A549 (cell line): ENCODE results near the gene HS6ST1. TPM values are rescaled to one million over a fixed set of nuclear protein-coding genes. Genes with fewer than 3 reads are reported as not detected.

Experiments used
- ATAC-seq, 2 experiments: fragments of 200-7000 bp in 1 of 2; fragments of >200 bp in 1 of 2; cut with Nextera tagmentation in 1 of 2; cut with Tn5 transposase in 1 of 2; 3 replicates each; pipeline versions ENCODE4 v1.8.0 to v1.9.1; 2018 to 2020; ENCODE audit warnings: mild to moderate bottlenecking in 1 of 2, moderate library complexity in 1 of 2
- CTCF ChIA-PET: fragments of 300-600 bp; sonication (Branson Sonifier 250); formaldehyde crosslinking; extraction: SDS; loops from one replicate; lab custom pipeline; 2021; ENCODE audit warnings: antibody characterized with exemption, inconsistent platforms; lab: Yijun Ruan, JAX
- POLR2A ChIA-PET: fragments of 350-600 bp; formaldehyde crosslinking; extraction: SDS; loops from one replicate; lab custom pipeline; 2021; ENCODE audit warnings: antibody characterized with exemption, inconsistent platforms; lab: Yijun Ruan, JAX
- DNase-seq, 2 experiments: peaks; one replicate each; pipeline versions ENCODE4 v3.0.0 to v3.0.0-alpha.2; 2011 to 2016; ENCODE audit warnings: low read depth in 1 of 2, low spot score in 1 of 2
- FAIRE-seq: peaks from 2 replicates; lab custom pipeline; 2011; peaks lifted over from hg19 to GRCh38; lab: Jason Lieb, UNC
- H3K27ac ChIP-seq, 2 experiments: fragments of >200 bp; sonication (Bioruptor Twin); formaldehyde crosslinking; 3 replicates each; pipeline ENCODE4 v1.5.1; 2016 to 2017
- H3K4me1 ChIP-seq: fragments of >200 bp; sonication (Bioruptor Twin); formaldehyde crosslinking; 3 replicates; pipeline ENCODE4 v1.6.1; 2016
- H3K4me2 ChIP-seq: fragments of >200 bp; sonication (Bioruptor Twin); formaldehyde crosslinking; 3 replicates; pipeline ENCODE4 v1.6.1; 2016
- H3K4me3 ChIP-seq: fragments of >200 bp; sonication (Bioruptor Twin); formaldehyde crosslinking; 3 replicates; pipeline ENCODE4 v1.5.1; 2016
- H3K9me3 ChIP-seq: fragments of >200 bp; sonication (Bioruptor Twin); formaldehyde crosslinking; 3 replicates; pipeline ENCODE4 v1.6.1; 2016
- ATOH8 ChIP-seq: fragments of 250-450 bp; sonication (Bioruptor Pico); IDR thresholded peaks from 2 replicates; pipeline ENCODE4 v1.5.0; 2020; ENCODE audit warnings: low read depth, mild to moderate bottlenecking, moderate library complexity
- CBX8 ChIP-seq: fragments of 200-600 bp; sonication (generic); IDR thresholded peaks from 2 replicates; pipeline ENCODE4 v1.6.1; 2016
- CHD4 ChIP-seq: fragments of 200-600 bp; sonication (generic); IDR thresholded peaks from 2 replicates; pipeline ENCODE4 v1.6.1; 2016; ENCODE audit warnings: antibody characterized with exemption, mild to moderate bottlenecking, borderline replicate concordance
- EHMT2 ChIP-seq: fragments of 200-600 bp; sonication (generic); IDR thresholded peaks from 2 replicates; pipeline ENCODE4 v1.6.1; 2016; ENCODE audit warnings: antibody characterized with exemption, low read depth, mild to moderate bottlenecking, moderate library complexity
- ELK1 ChIP-seq: fragments of 150-350 bp; IDR thresholded peaks from 2 replicates; pipeline ENCODE4 v1.6.1; 2014; ENCODE audit warnings: low read depth, mild to moderate bottlenecking, low read length
- FOXS1 ChIP-seq: fragments of 250-450 bp; sonication (Bioruptor Pico); IDR thresholded peaks from 2 replicates; pipeline ENCODE4 v1.5.0; 2020; ENCODE audit warnings: mild to moderate bottlenecking, moderate library complexity
- GATA3 ChIP-seq: IDR thresholded peaks from 2 replicates; pipeline ENCODE4 v1.6.1; 2012; ENCODE audit warnings: borderline replicate concordance
- HES2 ChIP-seq: fragments of >200 bp; sonication (Bioruptor Twin); formaldehyde crosslinking; IDR thresholded peaks from 2 replicates; pipeline ENCODE4 v1.6.1; 2016
- HEYL ChIP-seq: fragments of 250-450 bp; sonication (Bioruptor Pico); IDR thresholded peaks from 2 replicates; pipeline ENCODE4 v1.8.0; 2021; ENCODE audit warnings: mild to moderate bottlenecking, moderate library complexity
- HMGXB4 ChIP-seq: fragments of 250-450 bp; sonication (Bioruptor Pico); IDR thresholded peaks from 2 replicates; pipeline ENCODE4 v1.5.0; 2021; ENCODE audit warnings: mild to moderate bottlenecking, moderate library complexity, borderline replicate concordance
- HOXA7 ChIP-seq: fragments of 250-450 bp; sonication (Bioruptor Pico); IDR thresholded peaks from 2 replicates; pipeline ENCODE4 v1.5.0; 2020; ENCODE audit warnings: mild to moderate bottlenecking, moderate library complexity
- HOXB13 ChIP-seq: fragments of 250-450 bp; sonication (Bioruptor Pico); IDR thresholded peaks from 2 replicates; pipeline ENCODE4 v1.5.0; 2020; ENCODE audit warnings: low read depth, mild to moderate bottlenecking, moderate library complexity
- HOXB5 ChIP-seq: fragments of 250-450 bp; sonication (Bioruptor Pico); IDR thresholded peaks from 2 replicates; pipeline ENCODE4 v1.5.0; 2020; ENCODE audit warnings: mild to moderate bottlenecking, moderate library complexity
- JUN ChIP-seq, 2 experiments: fragments of >200 bp; sonication (Bioruptor Twin); formaldehyde crosslinking; IDR thresholded peaks; 2 replicates in 1 of 2; 3 replicates in 1 of 2; pipeline ENCODE4 v1.6.1; 2016 to 2017
- KDM5A ChIP-seq: fragments of 200-600 bp; sonication (generic); IDR thresholded peaks from 2 replicates; pipeline ENCODE4 v1.6.1; 2016; ENCODE audit warnings: antibody characterized with exemption, mild to moderate bottlenecking
- MAFK ChIP-seq: fragments of 450-650 bp; IDR thresholded peaks from 2 replicates; pipeline ENCODE4 v1.6.1; 2014; ENCODE audit not compliant: partially characterized antibody
- MYC ChIP-seq: IDR thresholded peaks from 2 replicates; pipeline ENCODE4 v1.6.1; 2012; ENCODE audit warnings: mild to moderate bottlenecking, inconsistent platforms, low read length, improper control_type of control experiment, borderline replicate concordance
- NPAS2 ChIP-seq: fragments of 250-450 bp; sonication (Bioruptor Pico); IDR thresholded peaks from 2 replicates; pipeline ENCODE4 v1.8.0; 2022; ENCODE audit warnings: mild to moderate bottlenecking, moderate library complexity, borderline replicate concordance
- PBX3 ChIP-seq: IDR thresholded peaks from 2 replicates; pipeline ENCODE4 v1.6.1; 2012
- POLR2AphosphoS2 ChIP-seq: conservative IDR thresholded peaks from 2 replicates; pipeline ENCODE4 v1.6.1; 2012; ENCODE audit warnings: low read length, improper control_type of control experiment, inconsistent platforms
- RAD21 ChIP-seq, 2 experiments: fragments of >200 bp in 1 of 2; sonication (Bioruptor Twin) in 1 of 2; formaldehyde crosslinking in 1 of 2; IDR thresholded peaks in 1 of 2; conservative IDR thresholded peaks in 1 of 2; 2 replicates in 1 of 2; 3 replicates in 1 of 2; pipeline ENCODE4 v1.6.1; 2012 to 2018; ENCODE audit warnings: inconsistent platforms in 1 of 2
- RCOR1 ChIP-seq: fragments of 150-350 bp; IDR thresholded peaks from 2 replicates; pipeline ENCODE4 v1.6.1; 2014; ENCODE audit warnings: antibody characterized with exemption, low read length, low read depth
- RFX5 ChIP-seq: fragments of 450-650 bp; IDR thresholded peaks from 2 replicates; pipeline ENCODE4 v1.7.1; 2014; ENCODE audit warnings: antibody characterized with exemption, mild to moderate bottlenecking, moderate library complexity
- SREBF2 ChIP-seq: fragments of 450-650 bp; IDR thresholded peaks from 2 replicates; pipeline ENCODE4 v1.6.1; 2014; ENCODE audit warnings: mild to moderate bottlenecking, moderate library complexity
- TFCP2L1 ChIP-seq: fragments of 250-450 bp; sonication (Bioruptor Pico); IDR thresholded peaks from 2 replicates; pipeline ENCODE4 v1.5.0; 2021; ENCODE audit warnings: mild to moderate bottlenecking
- TP53 ChIP-seq: fragments of 250-450 bp; sonication (Bioruptor Pico); IDR thresholded peaks from 2 replicates; pipeline ENCODE4 v1.5.0; 2021; ENCODE audit warnings: mild to moderate bottlenecking, moderate library complexity
- WGBS: methylation state at CpG from one replicate; pipeline ENCODE4 v1.1.6; 2017; ENCODE audit errors: missing lambda C conversion rate; 5-methylcytosine and 5-hydroxymethylcytosine counted together
- polyA plus RNA-seq, 4 experiments: library from polyadenylated mRNA; depleted of rRNA in 3 of 4; stranded (reverse); fragments of >200 nt; fragmentation: RNase III in 1 of 4; extraction: RNeasy Plus Mini Kit Qiagen cat#74134 plus additional on column Dnase treatment in 1 of 4; gene quantifications; 2 replicates in 3 of 4; 3 replicates in 1 of 4; pipeline ENCODE4 v1.2.3, GENCODE V29; 2011 to 2017

The HS6ST1 gene
- polyA plus RNA-seq, 2 of the 4 experiments (the other 2 are of a cell fraction) = 3.8 to 11.6 TPM

- Histone ChIP-seq H3K4me1 (no peaks in the 10 kb centered on the region), H3K27ac (no peak overlapping the region), H3K4me2 (no peak overlapping the region), H3K4me3 (no peak overlapping the region), H3K9me3 (no peaks in the 10 kb centered on the region)
- ATAC-seq = no peak
- TF ChIP-seq MAFK (peak; percentile 57), FOXS1 (CRISPR knock-in tag) (no peak), MYC (no peak)
- CTCF ChIA-PET = interaction anchor here (0.6 to 0.7 kb wide), 2 partner anchors 14 to 57 kb away, joined by 3 read pairs; no protein-coding TSS in a partner anchor
- POLR2A ChIA-PET = no interaction called here
- FAIRE-seq = no peak
- no peak for DNase-seq
- 87% methylated on average over 8 of the region's 8 CpGs for WGBS
Measured at GRCh38 chr2:128236491-128237035, 82.1 kb downstream of the HS6ST1 start.

DNA sequence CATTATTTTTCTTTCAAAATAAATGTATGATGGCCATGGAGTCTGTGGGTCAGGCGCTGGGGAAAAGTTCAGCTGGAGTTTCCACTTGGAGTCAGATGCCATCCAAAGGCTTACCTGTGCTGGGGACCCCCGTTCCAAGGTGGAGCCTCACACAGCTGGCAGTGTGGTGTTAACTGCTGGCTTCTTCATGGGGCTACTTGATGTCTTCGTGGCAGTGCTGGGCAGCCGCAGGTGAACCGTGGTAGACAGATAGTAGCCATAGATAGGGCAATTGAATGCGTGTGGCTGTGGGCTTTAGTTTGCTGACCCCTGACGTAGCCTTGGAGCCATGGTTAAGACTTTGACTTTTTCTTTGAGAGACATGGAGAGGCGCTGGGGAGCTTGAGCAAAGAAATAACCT is 83.1 kb downstream of the HS6ST1 start:
- FAIRE-seq = no peak
- DNase-seq = no peak
- TF ChIP-seq PBX3 = no peak
- no peak for TF ChIP-seq HMGXB4 (CRISPR knock-in tag)
- TF ChIP-seq POLR2AphosphoS2 = no peak
- no peak for TF ChIP-seq RFX5
- no peak for TF ChIP-seq TP53 (CRISPR knock-in tag)
- TF ChIP-seq CHD4 = no peak
- TF ChIP-seq EHMT2 = no peak
- no peak for TF ChIP-seq RCOR1
- no peak for TF ChIP-seq KDM5A
- TF ChIP-seq SREBF2 = no peak
- no peak overlapping the region for H3K4me2 ChIP-seq
- ChIA-PET POLR2A (no interaction called here), CTCF (interaction anchor here (5.2 kb wide), 1 partner anchor 171 kb away, joined by 35 read pairs; no protein-coding TSS in a partner anchor)
- no peaks in the 10 kb centered on the region for H3K9me3 ChIP-seq
- no peak overlapping the region for H3K4me3 ChIP-seq
- no peak for ATAC-seq
- no peak overlapping the region for H3K27ac ChIP-seq
- no peaks in the 10 kb centered on the region for H3K4me1 ChIP-seq
- 55% methylated on average over 8 of the region's 8 CpGs for WGBS

GRCh38 chr2:128234613-128235012 is 84.1 kb downstream of the HS6ST1 start:
- Histone ChIP-seq H3K9me3 (no peaks in the 10 kb centered on the region), H3K4me3 (no peak overlapping the region), H3K27ac (no peak overlapping the region), H3K4me1 (no peaks in the 10 kb centered on the region), H3K4me2 (no peak overlapping the region)
- FAIRE-seq = no peak
- WGBS = 49% methylated on average over 5 of the region's 5 CpGs
- TF ChIP-seq HES2 = no peak
- no peak for TF ChIP-seq MAFK
- TF ChIP-seq HEYL (CRISPR knock-in tag) = no peak
- TF ChIP-seq JUN (IDR thresholded peaks at IDR 0.05) = no peak
- no peak for TF ChIP-seq SREBF2
- TF ChIP-seq GATA3 = no peak
- TF ChIP-seq TFCP2L1 (CRISPR knock-in tag) = no peak
- no peak for TF ChIP-seq CBX8
- TF ChIP-seq NPAS2 (CRISPR knock-in tag) = no peak
- no peak for TF ChIP-seq ELK1
- TF ChIP-seq HOXA7 (CRISPR knock-in tag) = no peak
- TF ChIP-seq PBX3 = no peak
- TF ChIP-seq TP53 (CRISPR knock-in tag) = no peak
- TF ChIP-seq ATOH8 (CRISPR knock-in tag) = no peak
- no peak for TF ChIP-seq RAD21 (conservative IDR thresholded peaks at IDR 0.05 in 1 of 2, IDR thresholded peaks at IDR 0.05 in 1 of 2)
- no peak for TF ChIP-seq HOXB5 (CRISPR knock-in tag)
- no peak for TF ChIP-seq HOXB13 (CRISPR knock-in tag)
- POLR2A ChIA-PET = no interaction called here
- CTCF ChIA-PET = interaction anchor here (0.9 to 5.2 kb wide), 7 partner anchors 11 to 356 kb away, joined by 3 to 35 read pairs (median 3); no protein-coding TSS in a partner anchor
- no peak for DNase-seq
- ATAC-seq = no peak
